OCI-LY1 (cell line): ENCODE measurements around the gene EPB41L2.
"Not testable (repeated sequence)": the region's sequence is repeated elsewhere in the genome, so short reads cannot be mapped to it uniquely, and the experiment has no call there.

Experiments
- H2AFZ ChIP-seq: fragments of 200-600 bp; sonication (generic), shearing (Covaris generic); 2 replicates; pipeline ENCODE4 v1.6.0; 2014; ENCODE audit warnings: antibody characterized with exemption, mild to moderate bottlenecking, low read length
- H3F3A ChIP-seq: fragments of 200-600 bp; sonication (generic), shearing (Covaris generic); 2 replicates; pipeline ENCODE4 v1.6.0; 2014; ENCODE audit warnings: mild to moderate bottlenecking, antibody characterized with exemption, low read length, moderate library complexity; ENCODE audit not compliant: insufficient read depth
- H3K27ac ChIP-seq: fragments of 200-600 bp; sonication (generic); 2 replicates; pipeline ENCODE4 v1.5.1; 2014; ENCODE audit warnings: low read length, mixed run types, mild to moderate bottlenecking, low read depth; ENCODE audit not compliant: poor library complexity, severe bottlenecking
- H3K27me3 ChIP-seq: fragments of 200-600 bp; sonication (generic); 2 replicates; pipeline ENCODE4 v1.6.0; 2014; ENCODE audit warnings: antibody characterized with exemption, mild to moderate bottlenecking, low read length, moderate library complexity; ENCODE audit not compliant: insufficient read depth
- H3K36me3 ChIP-seq: fragments of 200-600 bp; sonication (generic); 2 replicates; pipeline ENCODE4 v1.6.1; 2014; ENCODE audit warnings: mild to moderate bottlenecking, antibody characterized with exemption, low read length, moderate library complexity, mixed read lengths; ENCODE audit not compliant: insufficient read depth
- H3K4me1 ChIP-seq: fragments of 200-600 bp; sonication (generic); 2 replicates; pipeline ENCODE4 v1.5.1; 2014; ENCODE audit warnings: mild to moderate bottlenecking, low read length, moderate library complexity; ENCODE audit not compliant: insufficient read depth, severe bottlenecking
- H3K4me2 ChIP-seq: fragments of 200-600 bp; sonication (generic), shearing (Covaris generic); 2 replicates; pipeline ENCODE4 v1.6.1; 2014; ENCODE audit warnings: low read length
- H3K4me3 ChIP-seq: fragments of 200-600 bp; sonication (generic); 2 replicates; pipeline ENCODE4 v1.5.1; 2014; ENCODE audit warnings: low read length, low read depth, mild to moderate bottlenecking, mixed read lengths; ENCODE audit not compliant: poor library complexity, severe bottlenecking
- H3K79me2 ChIP-seq: fragments of 200-600 bp; shearing (Covaris generic); 2 replicates; pipeline ENCODE4 v1.6.1; 2016; ENCODE audit warnings: mixed run types, low read length, mixed read lengths; ENCODE audit not compliant: insufficient read depth
- H3K9ac ChIP-seq: fragments of 200-600 bp; sonication (generic), shearing (Covaris generic); 2 replicates; pipeline ENCODE4 v1.6.1; 2014; ENCODE audit warnings: mild to moderate bottlenecking, low read length, mixed read lengths
- H3K9me2 ChIP-seq: fragments of 200-600 bp; sonication (generic), shearing (Covaris generic); 2 replicates; pipeline ENCODE4 v1.6.1; 2014; ENCODE audit warnings: low read depth, mild to moderate bottlenecking, low read length, mixed read lengths
- H3K9me3 ChIP-seq: fragments of 200-600 bp; shearing (Covaris generic); 2 replicates; pipeline ENCODE4 v1.6.1; 2014; ENCODE audit warnings: low read length, mixed read lengths
- H4K20me1 ChIP-seq: fragments of 200-600 bp; sonication (generic), shearing (Covaris generic); 2 replicates; pipeline ENCODE4 v1.6.0; 2016; ENCODE audit warnings: mild to moderate bottlenecking, low read length; ENCODE audit not compliant: insufficient read depth
- CTCF ChIP-seq: fragments of 200-600 bp; sonication (generic), shearing (Covaris generic); IDR thresholded peaks from 2 replicates; pipeline ENCODE4 v1.5.1; 2017; ENCODE audit warnings: mild to moderate bottlenecking, antibody characterized with exemption, low read length, moderate library complexity, mixed read lengths
- EZH2 ChIP-seq: fragments of 200-600 bp; sonication (generic), shearing (Covaris generic); IDR thresholded peaks from 2 replicates; pipeline ENCODE4 v1.8.0; 2017; ENCODE audit warnings: borderline replicate concordance, mixed run types, mild to moderate bottlenecking, antibody characterized with exemption, low read length, moderate library complexity, mixed read lengths

EPB41L2 gene

GRCh38 chr6:130945401-130945919 lies 117.6 kb downstream of the EPB41L2 start:
- no peaks in the 10 kb centered on the region for H3K4me1 ChIP-seq
- no peak overlapping the region for H2AFZ ChIP-seq
- no peak overlapping the region for H3K9ac ChIP-seq
- H3F3A ChIP-seq = no peaks in the 10 kb centered on the region
- no peaks in the 10 kb centered on the region for H3K79me2 ChIP-seq
- H3K27me3 ChIP-seq = no peaks in the 10 kb centered on the region
- no peaks in the 10 kb centered on the region for H3K9me2 ChIP-seq
- H3K4me2 ChIP-seq = no peak overlapping the region
- H3K36me3 ChIP-seq = no peaks in the 10 kb centered on the region
- no peaks in the 10 kb centered on the region for H3K9me3 ChIP-seq
- no peaks in the 10 kb centered on the region for H4K20me1 ChIP-seq
- no peak overlapping the region for H3K27ac ChIP-seq
- H3K4me3 ChIP-seq = no peak overlapping the region
- TF ChIP-seq CTCF = no peak
- no peak for TF ChIP-seq EZH2

GRCh38 chr6:130944486-130944885 lies 118.6 kb downstream of the EPB41L2 start:
- Histone ChIP-seq H3K9me2 (no peaks in the 10 kb centered on the region), H3F3A (no peaks in the 10 kb centered on the region), H3K4me3 (no peak overlapping the region), H3K4me1 (no peaks in the 10 kb centered on the region), H3K27me3 (no peaks in the 10 kb centered on the region), H3K4me2 (no peak overlapping the region), H4K20me1 (no peaks in the 10 kb centered on the region), H3K9ac (no peak overlapping the region), H2AFZ (no peak overlapping the region), H3K36me3 (no peaks in the 10 kb centered on the region), H3K9me3 (no peaks in the 10 kb centered on the region), H3K27ac (no peak overlapping the region), H3K79me2 (no peaks in the 10 kb centered on the region)
- TF ChIP-seq CTCF (no peak), EZH2 (no peak)

- no peaks in the 10 kb centered on the region for H3K4me1 ChIP-seq
- no peak overlapping the region for H2AFZ ChIP-seq
Measured at GRCh38 chr6:130943738-130944137, 119.3 kb downstream of the EPB41L2 start.

GRCh38 chr6:130942752-130943151 lies 120.3 kb downstream of the EPB41L2 start:
- H3K4me1 ChIP-seq, H3K36me3 ChIP-seq, H3K27ac ChIP-seq, H3K9ac ChIP-seq, H2AFZ ChIP-seq, H3K9me2 ChIP-seq, H3K4me3 ChIP-seq, H3F3A ChIP-seq, H3K4me2 ChIP-seq, H3K79me2 ChIP-seq, H4K20me1 ChIP-seq, H3K27me3 ChIP-seq, H3K9me3 ChIP-seq: not testable (repeated sequence)

More at GRCh38 chr6:130943738-130944137, 119.3 kb downstream of the EPB41L2 start:
- H3K9me3 ChIP-seq = no peaks in the 10 kb centered on the region
- H3K79me2 ChIP-seq = no peaks in the 10 kb centered on the region
- no peaks in the 10 kb centered on the region for H3K36me3 ChIP-seq
- no peak overlapping the region for H3K4me2 ChIP-seq
- no peaks in the 10 kb centered on the region for H3F3A ChIP-seq
- no peaks in the 10 kb centered on the region for H3K9me2 ChIP-seq
- H3K27me3 ChIP-seq = no peaks in the 10 kb centered on the region
- no peak overlapping the region for H3K27ac ChIP-seq
- no peak overlapping the region for H3K4me3 ChIP-seq
- TF ChIP-seq EZH2 = no peak
- TF ChIP-seq CTCF = no peak
- H3K9ac ChIP-seq = no peak overlapping the region
- no peaks in the 10 kb centered on the region for H4K20me1 ChIP-seq
